GM18868 (cell line): ENCODE results near the gene ITGAD.

Source experiments
- ATAC-seq: cut with Tn5 transposase; IDR thresholded peaks from one replicate; pipeline ENCODE4 v1.9.1; 2021; ENCODE audit warnings: mild to moderate bottlenecking, moderate library complexity; ENCODE audit not compliant: unreplicated experiment

ITGAD gene

GRCh38 chr16:31393056-31393455 lies at the start of gene ITGAD:
ITGAD (plus strand) TSS chr16:31393335; CDS start chr16:31393361, 26 bp downstream.
- ATAC-seq, result no peak

DNA sequence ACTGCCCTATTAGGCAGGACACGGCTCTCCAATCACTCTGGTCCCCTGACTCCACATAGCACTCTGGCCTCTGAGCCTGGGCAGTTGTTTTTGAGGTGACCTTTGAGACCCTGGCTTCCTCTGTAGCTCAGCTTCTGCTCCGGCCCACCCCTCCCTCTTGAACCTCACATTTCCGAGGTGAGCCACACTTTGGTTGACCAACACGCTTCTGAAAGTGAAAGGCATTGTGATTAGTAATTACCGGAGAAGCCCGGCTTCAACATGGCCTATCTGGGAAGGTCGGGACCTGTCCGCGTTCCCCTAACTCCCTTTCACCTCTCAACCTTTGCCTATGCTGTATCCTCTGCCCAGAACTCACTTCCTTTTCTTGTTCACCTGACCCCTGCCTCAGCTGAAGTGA lies 48.4 kb upstream of the ITGAD start:
- peak; percentile 63 for ATAC-seq

DNA sequence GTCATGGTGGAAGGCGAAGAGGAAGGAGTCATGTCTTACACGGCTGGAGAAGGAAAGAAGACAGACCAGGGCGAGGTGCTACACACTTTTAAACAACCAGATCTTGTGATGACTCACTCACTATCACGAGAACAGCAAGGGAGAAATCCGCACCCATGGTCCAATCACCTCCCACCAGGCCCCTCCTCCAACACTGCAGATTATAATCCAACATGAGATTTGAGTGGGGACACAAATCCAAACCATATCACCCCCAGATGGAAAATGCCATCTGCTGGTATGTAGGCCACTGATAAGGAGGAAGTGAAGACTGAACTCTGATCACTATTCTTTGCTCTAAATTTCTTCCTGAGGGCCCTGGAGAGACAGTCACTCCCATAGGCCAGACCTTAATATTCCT lies 45.7 kb upstream of the ITGAD start:
- no peak for ATAC-seq

DNA sequence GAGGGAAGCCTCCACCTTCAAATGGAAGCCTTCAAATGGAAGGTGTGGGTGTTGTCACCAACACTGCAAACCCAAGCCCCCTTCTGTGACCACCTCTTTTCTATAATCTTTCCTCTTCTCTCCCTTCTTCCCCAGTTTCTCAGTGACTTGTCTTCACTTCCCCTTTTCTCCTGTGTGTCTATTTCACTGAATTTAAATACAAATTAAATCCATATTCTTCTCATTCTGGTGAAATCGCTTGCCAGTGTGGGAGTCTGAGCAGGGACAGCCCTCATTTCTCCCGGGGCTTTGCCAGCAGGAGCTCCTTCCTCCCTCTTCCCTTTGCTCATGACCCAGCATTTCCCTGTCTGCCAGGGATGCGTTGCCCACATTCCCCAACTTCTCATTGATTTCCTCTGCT lies 44.6 kb upstream of the ITGAD start:
- no peak for ATAC-seq

GRCh38 chr16:31350275-31351005 lies 42.7 kb upstream of the ITGAD start:
- no peak for ATAC-seq

DNA sequence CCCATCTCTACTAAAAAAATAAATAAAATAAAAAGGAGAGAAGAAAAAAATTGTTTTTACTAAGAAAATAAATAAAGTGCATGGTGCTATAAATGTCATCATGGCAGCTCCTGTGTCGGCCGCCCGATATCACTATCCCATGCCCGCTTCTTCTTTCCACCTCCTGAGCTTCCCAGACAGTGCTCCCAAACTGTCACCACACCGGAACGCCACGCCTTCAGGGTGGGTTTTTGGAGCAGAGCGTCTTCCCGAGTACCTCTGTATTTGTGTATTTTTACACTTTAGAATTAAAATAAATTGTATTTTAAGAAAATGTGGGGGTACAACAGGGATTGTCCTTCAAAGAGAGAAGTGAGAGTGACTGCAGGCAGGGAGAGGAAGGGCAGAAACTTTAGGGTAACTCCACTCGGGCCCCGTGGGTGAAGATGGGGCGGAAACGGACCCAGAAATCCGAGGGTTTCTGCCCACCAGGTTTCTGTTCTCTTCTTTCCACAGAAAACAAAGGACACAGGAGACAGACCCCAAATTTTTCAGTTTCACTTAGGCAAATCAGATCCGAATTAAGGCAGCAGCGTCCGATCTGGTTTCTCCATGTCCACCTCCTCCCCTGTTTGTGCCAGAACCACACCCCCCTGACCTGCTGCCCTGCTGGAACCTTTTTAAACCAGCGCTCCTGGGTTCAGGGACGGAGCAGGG lies 41.7 kb upstream of the ITGAD start:
- ATAC-seq, result no peak

GRCh38 chr16:31351942-31352325 lies 41.2 kb upstream of the ITGAD start:
- ATAC-seq, result no peak

DNA sequence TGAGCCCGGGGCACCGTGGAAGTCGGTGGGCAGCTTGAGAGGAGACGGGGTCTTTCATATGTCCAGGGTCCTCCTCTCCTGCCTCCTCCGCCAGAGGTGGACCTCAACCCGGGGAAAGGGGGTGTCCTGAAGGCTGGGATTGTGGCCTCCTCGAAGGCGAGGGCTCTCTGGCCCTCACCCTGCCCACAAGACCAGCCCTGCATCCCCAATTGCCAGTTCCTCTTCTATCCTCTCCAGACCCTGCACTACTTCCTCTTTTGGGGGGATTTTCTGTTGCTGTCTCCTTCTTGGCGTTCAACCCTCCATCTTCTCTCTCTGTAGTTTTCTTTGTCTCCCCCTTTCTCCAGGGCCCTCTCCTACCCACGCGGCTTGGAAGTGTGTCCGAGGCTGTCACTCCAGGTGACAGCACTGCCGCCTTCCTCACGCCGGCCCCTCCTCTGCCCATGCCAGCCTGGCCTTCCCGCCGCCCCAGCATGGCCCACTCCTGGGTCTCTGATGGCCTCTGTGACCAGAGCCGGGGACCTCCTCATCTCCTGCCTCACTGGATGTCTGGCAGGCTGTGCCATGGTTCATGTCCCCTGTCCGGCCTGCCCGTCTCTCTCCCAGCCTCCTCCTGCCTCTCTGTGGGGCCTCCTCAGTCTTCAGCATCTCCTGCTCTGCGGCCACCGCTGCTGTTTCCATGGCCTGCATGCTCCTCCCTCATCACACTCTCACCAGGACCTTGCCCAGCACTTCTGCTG lies 40.6 kb upstream of the ITGAD start:
- peak; percentile 23 for ATAC-seq

- peak; percentile 81 for ATAC-seq
Measured at GRCh38 chr16:31354394-31355291, 38.5 kb upstream of the ITGAD start, which contains the start of gene ITGAX. ITGAX (plus strand) TSS chr16:31355176; CDS start chr16:31355255, 79 bp downstream.

DNA sequence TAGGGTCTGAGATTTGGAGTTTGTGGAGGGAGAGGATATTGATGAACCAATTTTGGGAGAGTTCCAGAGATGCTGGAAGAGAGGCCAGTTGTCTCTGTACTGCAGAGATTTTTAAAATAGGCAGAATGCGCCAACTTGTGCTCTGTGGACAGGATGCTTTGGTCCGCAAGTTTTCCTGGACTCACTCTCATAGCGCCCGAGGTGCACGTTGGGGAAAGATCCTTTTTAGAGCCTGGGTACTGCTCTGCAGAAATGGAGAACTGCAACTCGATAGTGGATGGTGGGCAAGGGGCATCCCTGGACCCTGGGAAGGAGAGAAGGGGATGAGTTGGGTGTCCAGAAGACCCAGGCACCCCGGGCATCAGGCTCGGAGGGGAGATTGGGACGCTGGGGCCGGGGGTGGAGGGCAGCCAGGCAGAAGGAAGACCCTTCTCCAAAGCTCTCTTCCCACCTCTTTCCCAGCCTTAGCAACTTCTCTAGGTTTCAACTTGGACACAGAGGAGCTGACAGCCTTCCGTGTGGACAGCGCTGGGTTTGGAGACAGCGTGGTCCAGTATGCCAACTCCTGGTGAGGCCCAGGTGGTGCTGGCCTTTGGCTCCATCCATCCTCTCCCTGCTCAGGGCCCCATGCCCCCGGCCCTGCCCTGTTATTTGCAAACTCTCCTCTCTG lies 37.6 kb upstream of the ITGAD start:
- no peak for ATAC-seq

DNA sequence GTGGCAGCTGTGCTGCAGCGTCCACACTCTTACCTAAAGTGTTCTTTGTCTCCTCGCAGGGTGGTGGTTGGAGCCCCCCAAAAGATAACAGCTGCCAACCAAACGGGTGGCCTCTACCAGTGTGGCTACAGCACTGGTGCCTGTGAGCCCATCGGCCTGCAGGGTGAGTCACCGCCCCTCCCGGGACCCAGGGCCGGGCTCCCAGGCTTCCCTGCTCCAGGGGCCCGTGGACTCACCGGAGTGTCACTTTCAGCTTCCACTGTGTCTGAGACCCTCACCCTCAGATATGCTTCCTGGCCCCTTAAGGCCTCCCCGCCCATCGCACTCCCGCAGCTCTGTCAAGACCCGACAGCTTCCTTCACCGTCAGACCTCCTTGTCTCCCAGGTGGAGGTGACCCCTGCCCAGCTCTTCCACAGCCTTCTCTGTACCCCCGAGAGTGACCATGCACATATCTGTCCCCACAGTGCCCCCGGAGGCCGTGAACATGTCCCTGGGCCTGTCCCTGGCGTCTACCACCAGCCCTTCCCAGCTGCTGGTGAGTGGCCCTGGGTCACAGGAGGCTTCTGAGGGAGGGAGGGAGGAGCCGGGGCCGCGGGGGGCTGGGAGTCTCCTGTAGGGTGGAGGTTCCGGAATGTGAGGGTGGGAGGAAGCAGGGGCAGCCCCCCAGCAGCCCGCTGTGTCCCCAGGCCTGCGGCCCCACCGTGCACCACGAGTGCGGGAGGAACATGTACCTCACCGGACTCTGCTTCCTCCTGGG lies 36.4 kb upstream of the ITGAD start:
- ATAC-seq, result no peak

DNA sequence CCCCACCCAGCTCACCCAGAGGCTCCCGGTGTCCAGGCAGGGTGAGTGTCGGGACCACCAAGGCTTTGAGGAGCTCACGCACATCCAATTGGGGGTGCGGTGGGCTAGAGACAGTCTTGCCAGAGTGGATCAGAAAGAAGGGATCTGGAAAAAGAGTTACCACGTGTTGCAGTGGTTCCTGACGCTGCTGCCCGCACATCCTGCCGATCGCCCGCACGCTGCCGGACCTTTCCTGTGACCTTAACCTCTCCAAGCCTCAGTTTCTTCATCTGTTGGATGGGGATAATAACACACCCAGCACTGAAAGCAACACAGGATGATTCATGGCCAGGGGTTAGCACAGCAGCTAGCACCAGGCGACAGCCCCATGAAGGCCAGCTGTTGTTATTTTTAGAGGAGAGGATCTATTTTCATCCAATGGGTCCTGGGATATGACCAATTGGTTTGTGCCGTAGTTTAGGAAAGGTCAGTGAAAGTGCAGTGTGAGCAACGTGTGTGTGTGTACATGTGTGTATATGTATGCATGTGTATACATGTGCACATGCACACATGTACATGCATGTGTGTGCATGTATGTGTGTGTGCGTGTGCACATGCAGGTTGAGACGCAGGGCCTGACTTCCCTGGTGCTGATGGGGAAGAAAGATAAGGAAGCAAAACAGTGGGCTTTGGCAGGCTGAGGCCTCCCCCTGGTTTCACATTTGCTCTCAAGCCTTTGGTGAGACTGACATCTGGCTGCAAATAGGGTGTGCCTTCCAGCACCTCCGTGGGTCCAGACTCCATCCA lies 35.6 kb upstream of the ITGAD start:
- ATAC-seq, result no peak

GRCh38 chr16:31360251-31360650 lies 32.9 kb upstream of the ITGAD start:
- no peak for ATAC-seq

DNA sequence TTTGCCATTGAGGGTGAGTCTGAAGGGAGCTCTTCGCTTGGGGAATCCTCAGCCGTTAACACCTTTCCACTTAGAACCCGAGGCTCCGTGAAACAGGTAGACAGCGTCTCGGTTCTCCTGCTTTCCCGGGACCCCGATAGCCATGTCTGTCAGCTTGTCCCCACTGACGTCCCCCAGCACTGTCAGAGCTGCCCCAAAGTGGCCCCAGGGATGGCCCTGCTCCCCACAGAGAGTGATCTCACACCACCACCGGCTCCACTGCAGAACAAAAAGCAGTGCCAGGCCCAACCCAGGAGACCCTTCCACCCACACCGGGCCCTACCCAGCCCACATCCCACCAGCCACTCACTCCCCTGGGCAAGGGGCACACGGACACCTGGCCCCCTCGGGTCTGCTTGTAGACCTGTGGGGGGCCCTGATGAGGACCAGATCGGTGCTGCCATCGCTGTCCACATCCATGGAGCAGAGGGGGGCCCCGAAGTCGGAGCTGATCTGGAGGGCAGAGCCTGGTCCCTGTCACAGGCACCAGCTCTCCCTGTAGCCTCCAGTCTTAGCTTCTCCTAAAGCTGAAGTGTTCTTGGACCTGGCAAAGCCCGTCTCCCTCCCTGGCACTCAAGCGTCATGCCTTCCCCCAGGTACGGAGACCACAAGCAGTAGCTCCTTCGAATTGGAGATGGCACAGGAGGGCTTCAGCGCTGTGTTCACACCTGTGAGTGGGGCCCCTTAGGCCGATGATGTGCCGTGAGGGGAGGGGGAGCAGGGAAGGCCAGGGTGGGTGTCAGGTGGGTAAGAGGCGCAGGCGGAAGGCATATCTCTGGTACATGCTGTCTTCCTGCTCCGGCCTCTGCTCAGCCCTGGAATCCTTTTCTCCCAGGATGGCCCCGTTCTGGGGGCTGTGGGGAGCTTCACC lies 31.7 kb upstream of the ITGAD start:
- no peak for ATAC-seq

GRCh38 chr16:31362476-31363405 lies 30.4 kb upstream of the ITGAD start:
- no peak for ATAC-seq

DNA sequence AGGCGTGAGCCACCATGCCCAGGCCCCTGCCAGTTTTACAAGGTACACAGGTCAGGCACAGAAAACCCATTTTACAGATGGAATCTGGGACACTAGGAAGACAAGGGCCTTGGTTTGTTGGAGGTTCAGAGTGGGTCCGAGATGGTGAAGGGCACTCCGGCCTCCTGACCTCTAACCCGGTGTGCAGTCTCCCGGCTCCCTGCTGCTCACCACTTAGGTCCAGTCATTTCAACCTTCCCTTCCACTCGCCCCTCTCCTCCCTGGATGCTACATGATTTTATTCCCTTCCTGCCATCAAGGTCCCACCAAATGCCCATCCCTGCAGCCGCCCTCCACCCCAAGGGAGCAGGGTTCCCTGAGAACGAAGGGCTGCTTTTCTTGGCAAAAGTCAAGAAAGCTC lies 29.4 kb upstream of the ITGAD start:
- ATAC-seq, result no peak

- ATAC-seq, result no peak
Measured at GRCh38 chr16:31364421-31364820, 28.7 kb upstream of the ITGAD start.
